GM12878 (cell line): ENCODE results near the gene MCC. TPM values are rescaled to one million over a fixed set of nuclear protein-coding genes. Genes with fewer than 3 reads are reported as not detected.

Experiments used
- ATAC-seq: fragments of 200-7000 bp; cut with Tn5 transposase; 3 replicates; pipeline ENCODE4 v1.9.1; 2020; ENCODE audit warnings: mild to moderate bottlenecking, moderate library complexity
- BruUV-seq: library from RNA; stranded (reverse); fragments of 400-500 nt; replicated peaks from 2 replicates; lab custom pipeline; 2021; lab: Mats Ljungman, UMichigan
- CTCF ChIA-PET: fragments of 300-600 bp; sonication (Branson Sonifier 250); formaldehyde crosslinking; extraction: SDS; loops from one replicate; lab custom pipeline; 2021; ENCODE audit warnings: inconsistent platforms; lab: Yijun Ruan, JAX
- POLR2A ChIA-PET: fragments of 350-600 bp; formaldehyde crosslinking; extraction: SDS; loops from one replicate; lab custom pipeline; 2021; ENCODE audit warnings: inconsistent platforms; lab: Charles Lee
- RAD21 ChIA-PET: fragments of 300-600 bp; sonication (Branson Sonifier 250); formaldehyde crosslinking; loops from one replicate; lab custom pipeline; 2023; ENCODE audit warnings: antibody characterized with exemption; ENCODE audit not compliant: unreplicated experiment; lab: Charles Lee
- SMC1A ChIA-PET: fragments of 300-600 bp; sonication (Branson Sonifier 250); formaldehyde crosslinking; loops from one replicate; lab custom pipeline; 2023; ENCODE audit not compliant: unreplicated experiment, uncharacterized antibody; lab: Charles Lee
- DNase-seq: peaks from one replicate; pipeline ENCODE4 v3.0.0-alpha.2; 2011; ENCODE audit warnings: low read depth, low spot score
- FAIRE-seq: peaks from 3 replicates; lab custom pipeline; 2011; peaks lifted over from hg19 to GRCh38; lab: Jason Lieb, UNC
- H2AFZ ChIP-seq: 2 replicates; pipeline ENCODE4 v1.6.0; 2011; ENCODE audit warnings: low read depth, low read length, control low read depth; ENCODE audit not compliant: control insufficient read depth
- H3K27ac ChIP-seq: 2 replicates; pipeline ENCODE4 v1.5.1; 2011; ENCODE audit warnings: control low read depth; ENCODE audit not compliant: control insufficient read depth, insufficient read depth
- H3K27me3 ChIP-seq, 2 experiments: replicated peaks in 1 of 2; 2 replicates each; pipeline versions ENCODE4 v1.6.0 to v1.6.1; 2011; ENCODE audit warnings: low read length in 1 of 2; ENCODE audit not compliant: control insufficient read depth in 2 of 2, insufficient read depth in 2 of 2
- H3K36me3 ChIP-seq, 2 experiments: 2 replicates each; pipeline ENCODE4 v1.5.1; 2011; ENCODE audit warnings: low read length in 1 of 2; ENCODE audit not compliant: control insufficient read depth in 2 of 2, insufficient read depth in 2 of 2
- H3K4me1 ChIP-seq: 2 replicates; pipeline ENCODE4 v1.6.1; 2011; ENCODE audit warnings: mild to moderate bottlenecking, low read length, moderate library complexity, mixed read lengths; ENCODE audit not compliant: control insufficient read depth, insufficient read depth
- H3K4me2 ChIP-seq: 2 replicates; pipeline ENCODE4 v1.6.0; 2011; ENCODE audit warnings: control low read depth; ENCODE audit not compliant: control insufficient read depth, insufficient read depth
- H3K4me3 ChIP-seq: fragments of 200-600 bp; sonication (generic); 2 replicates; pipeline ENCODE4 v1.5.1; 2016
- H3K79me2 ChIP-seq: 2 replicates; pipeline ENCODE4 v1.6.0; 2011; ENCODE audit warnings: low read length; ENCODE audit not compliant: control insufficient read depth, insufficient read depth
- H3K9ac ChIP-seq: 2 replicates; pipeline ENCODE4 v1.8.0; 2011; ENCODE audit warnings: low read length, control low read depth, mixed read lengths; ENCODE audit not compliant: control insufficient read depth, insufficient read depth
- H3K9me3 ChIP-seq: replicated peaks from 3 replicates; pipeline ENCODE4 v1.5.1; 2011; ENCODE audit warnings: mild to moderate bottlenecking, low read length; ENCODE audit not compliant: control insufficient read depth, insufficient read depth
- H4K20me1 ChIP-seq: 2 replicates; pipeline ENCODE4 v1.6.0; 2011; ENCODE audit not compliant: control insufficient read depth, insufficient read depth
- CHD2 ChIP-seq: IDR thresholded peaks from 2 replicates; pipeline ENCODE4 v1.6.1; 2011; ENCODE audit warnings: low read depth, low read length, improper control_type of control experiment, borderline replicate concordance
- HDAC2 ChIP-seq: fragments of 200-600 bp; sonication (generic); IDR thresholded peaks from 2 replicates; pipeline ENCODE4 v1.6.1; 2017
- KLF5 ChIP-seq: fragments of 450-650 bp; IDR thresholded peaks from 2 replicates; pipeline ENCODE4 v1.6.1; 2014; ENCODE audit warnings: mild to moderate bottlenecking; ENCODE audit not compliant: partially characterized antibody
- NFIC ChIP-seq: IDR thresholded peaks from 2 replicates; pipeline ENCODE4 v1.6.1; 2012; ENCODE audit warnings: low read depth, mild to moderate bottlenecking, inconsistent platforms, low read length, moderate library complexity
- NFXL1 ChIP-seq: fragments of 450-650 bp; IDR thresholded peaks from 2 replicates; pipeline ENCODE4 v1.6.1; 2017; ENCODE audit warnings: antibody characterized with exemption, mild to moderate bottlenecking, borderline replicate concordance
- NR2C2 ChIP-seq: IDR thresholded peaks from 2 replicates; pipeline ENCODE4 v1.6.1; 2011; ENCODE audit warnings: borderline replicate concordance, low read depth; ENCODE audit not compliant: control insufficient read depth, insufficient read length
- RAD21 ChIP-seq: IDR thresholded peaks from 2 replicates; pipeline ENCODE4 v1.6.1; 2011; ENCODE audit warnings: mild to moderate bottlenecking, low read depth, low read length, moderate library complexity; ENCODE audit not compliant: insufficient read depth
- SMARCA5 ChIP-seq: fragments of 450-650 bp; IDR thresholded peaks from 2 replicates; pipeline ENCODE4 v1.6.1; 2017; ENCODE audit warnings: mild to moderate bottlenecking
- TCF3 ChIP-seq: IDR thresholded peaks from 2 replicates; pipeline ENCODE4 v1.6.1; 2012; ENCODE audit warnings: low read depth, mild to moderate bottlenecking, low read length, borderline replicate concordance; ENCODE audit not compliant: insufficient read depth
- WGBS: methylation state at CpG from one replicate; pipeline ENCODE4 v1.1.6; 2016; ENCODE audit warnings: low lambda C conversion rate; ENCODE audit not compliant: insufficient replicate concordance, insufficient coverage; ENCODE audit errors: missing lambda C conversion rate; 5-methylcytosine and 5-hydroxymethylcytosine counted together
- in situ Hi-C: fragments of 300-500 bp; cut with MboI; formaldehyde crosslinking; loops from 9 replicates; pipeline ENCODE4 v1.14.3; 2018; ENCODE audit warnings: mixed read lengths
- intact Hi-C: fragments of 100-400 bp; cut with micrococcal nuclease; formaldehyde crosslinking; loops from one replicate; pipeline ENCODE4 v1.14.2; 2022; ENCODE audit not compliant: unreplicated experiment
- polyA plus RNA-seq, 11 experiments: library from polyadenylated mRNA; depleted of rRNA in 4 of 11; unstranded in 6 of 11; stranded (reverse) in 5 of 11; fragments of >200 nt; fragmentation: Nextera tagmentation in 4 of 11; fragmentation: Illumina TruSeq in 1 of 11; extraction: Ambion mirVana in 4 of 11; extraction: Trizol in 1 of 11; gene quantifications; 1 replicate in 1 of 11; 2 replicates in 10 of 11; pipeline versions ENCODE4 v1.2.1 to v1.2.3, GENCODE V29; 2011 to 2016; ENCODE audit warnings: inconsistent platforms in 2 of 11, missing spikeins in 2 of 11, low read depth in 1 of 11
- total RNA-seq, 4 experiments: library from RNA; depleted of rRNA in 3 of 4; stranded (reverse); fragments of >200 nt in 3 of 4; fragmentation: Illumina TruSeq in 1 of 4; extraction: Trizol in 1 of 4; gene quantifications; 2 replicates each; pipeline versions ENCODE4 v1.2.1 to v1.2.3, GENCODE V29; 2013 to 2021
- TF ChIP-seq, protein P1 (sequence below): IDR thresholded peaks from 2 replicates; pipeline ENCODE4 v1.6.1; 2012; ENCODE audit warnings: low read depth, low read length, improper control_type of control experiment

MCC gene
- total and polyA plus RNA-seq, 10 of the 15 experiments (the other 5 are each of a cell fraction or from before 2014, with no cell fraction given) = 0.03 to 0.86 (median 0.16) TPM

DNA sequence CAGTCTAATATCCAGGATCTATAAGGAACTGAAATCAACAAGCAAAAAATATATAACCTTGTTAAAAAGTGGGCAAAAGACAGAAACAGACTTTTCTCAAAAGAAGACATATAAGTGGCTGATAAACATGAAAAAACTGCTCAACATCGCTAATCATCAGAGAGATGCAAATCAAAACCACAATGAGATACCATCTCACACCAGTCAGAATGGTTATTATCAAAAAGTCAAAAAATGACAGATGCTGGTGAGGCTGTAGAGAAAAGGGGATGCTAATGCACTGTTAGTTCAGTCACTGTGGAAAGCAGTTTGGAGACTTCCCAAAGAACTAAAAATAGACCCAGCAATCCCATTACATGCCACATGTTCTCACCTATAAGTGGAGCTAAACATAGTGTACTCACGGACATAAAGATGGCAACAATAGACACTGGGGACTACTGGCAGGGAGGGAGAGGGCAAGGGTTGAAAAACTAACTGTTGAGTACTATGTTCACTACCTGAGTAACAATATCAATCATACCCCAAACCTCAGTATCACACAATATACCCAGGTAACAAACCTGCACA is 41.8 kb downstream of the MCC start:
- DNase-seq (no peak), ATAC-seq (no peak), FAIRE-seq (no peak)
- H3K27ac ChIP-seq = no peak overlapping the region
- ChIA-PET CTCF (no interaction called here), RAD21 (interaction anchor here (0.7 to 1.5 kb wide), 2 partner anchors 9 to 145 kb away, joined by 3 read pairs; no protein-coding TSS in a partner anchor), SMC1A (no interaction called here), POLR2A (no interaction called here)
- no peaks in the 10 kb centered on the region for H3K79me2 ChIP-seq
- TF ChIP-seq NFIC = no peak
- TF ChIP-seq KLF5 = no peak
- no peak for TF ChIP-seq NFXL1
- no peak for TF ChIP-seq CHD2
- TF ChIP-seq, protein P1, sequence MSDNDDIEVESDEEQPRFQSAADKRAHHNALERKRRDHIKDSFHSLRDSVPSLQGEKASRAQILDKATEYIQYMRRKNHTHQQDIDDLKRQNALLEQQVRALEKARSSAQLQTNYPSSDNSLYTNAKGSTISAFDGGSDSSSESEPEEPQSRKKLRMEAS = no peak
- TF ChIP-seq HDAC2 = no peak
- no peak for TF ChIP-seq TCF3
- no peak for TF ChIP-seq SMARCA5
- TF ChIP-seq RAD21 = no peak
- TF ChIP-seq NR2C2 = no peak
- H3K4me2 ChIP-seq = no peak overlapping the region
- no peak overlapping the region for H3K4me3 ChIP-seq
- no peaks in the 10 kb centered on the region for H3K9me3 ChIP-seq
- no peak overlapping the region for H3K9ac ChIP-seq
- in situ Hi-C loops (no loop called here), intact Hi-C loops (no loop called here)
- 21% methylated on average over 2 of the region's 2 CpGs for WGBS
- H3K4me1 ChIP-seq = no peaks in the 10 kb centered on the region
- H4K20me1 ChIP-seq = no peaks in the 10 kb centered on the region
- H3K36me3 ChIP-seq = no peaks in the 10 kb centered on the region
- H3K27me3 ChIP-seq = no peaks in the 10 kb centered on the region
- no peak overlapping the region for H2AFZ ChIP-seq
- no TSS peak for BruUV-seq
